ENCODE measurements around the gene CLK1. TPM values are rescaled to one million over a fixed set of nuclear protein-coding genes. Genes with fewer than 3 reads are reported as not detected.

The CLK1 gene
- total and polyA plus RNA-seq, 2 of the 13 experiments (the other 11 are each of a cell fraction or from before 2014, with no cell fraction given), result 66.6 to 101 TPM

DNA sequence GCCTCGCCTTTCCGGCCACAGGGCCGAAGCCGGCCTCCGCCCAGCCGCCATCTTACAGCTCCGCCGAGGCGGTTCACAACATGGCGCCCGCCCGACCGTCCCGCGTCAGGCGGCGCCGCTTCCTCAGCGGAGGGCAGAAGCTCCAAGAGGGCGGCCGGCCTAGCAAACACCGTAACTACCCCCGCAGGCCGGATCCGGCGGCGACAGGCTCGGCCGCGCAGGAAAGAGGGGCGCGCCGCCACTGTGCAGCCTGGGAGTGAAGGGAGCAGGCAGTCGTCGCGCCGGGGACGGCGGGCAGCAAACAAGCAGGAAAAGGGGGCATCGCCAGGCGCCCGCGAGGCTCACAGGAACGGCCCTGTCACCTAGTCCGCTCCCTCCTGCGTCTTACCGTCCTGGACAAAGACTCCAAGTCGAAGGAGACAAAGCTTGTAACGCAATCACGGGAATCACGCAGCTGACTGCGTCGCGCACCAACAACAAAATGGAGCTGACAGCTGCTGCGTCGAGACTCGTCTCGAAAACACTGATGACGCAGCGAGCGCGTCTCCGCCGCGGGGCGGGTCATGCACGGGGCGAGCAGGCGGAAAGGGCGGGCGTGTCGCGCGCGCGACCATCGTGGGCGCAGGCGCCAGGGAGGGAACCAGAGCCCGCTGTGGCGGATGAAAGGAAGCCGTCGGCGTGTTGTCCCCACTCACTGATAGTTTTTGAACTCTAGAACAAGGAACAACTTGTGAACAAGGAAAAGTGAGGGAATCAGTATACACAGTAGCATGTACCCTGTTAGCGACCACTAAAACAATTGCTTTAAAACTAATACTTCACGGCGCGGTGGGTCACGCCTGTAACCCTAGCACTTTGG, at the start of gene CLK1 (continued):
- TF ChIP-seq SUZ12 (IDR thresholded peaks at IDR 0.05; ENCODE audit: low read depth, low read length) (no peak), ZNF432 (CRISPR knock-in tag; IDR thresholded peaks at IDR 0.05; ENCODE audit: borderline replicate concordance) (0 out of 2 replicates have a peak, but pooled peaks have one; percentile 74), MBD4 (IDR thresholded peaks at IDR 0.05; ENCODE audit: borderline replicate concordance, low read length) (no peak), ZSCAN25 (CRISPR knock-in tag; IDR thresholded peaks at IDR 0.05) (peak; percentile 72), ZFP90 (CRISPR knock-in tag; IDR thresholded peaks at IDR 0.05; ENCODE audit: borderline replicate concordance) (peak; percentile 99), SMC3 (IDR thresholded peaks at IDR 0.05; ENCODE audit: low read length) (no peak), ZKSCAN5 (CRISPR knock-in tag; IDR thresholded peaks at IDR 0.05) (no peak), ZNF720 (CRISPR knock-in tag; IDR thresholded peaks at IDR 0.05) (peak; percentile 86; the same call in 1 of the 2 replicates), JARID2 (CRISPR knock-in tag; IDR thresholded peaks at IDR 0.05; ENCODE audit: insufficient replicate concordance) (no peak), ZNF552 (CRISPR knock-in tag; IDR thresholded peaks at IDR 0.05; ENCODE audit: borderline replicate concordance) (peak; percentile 91; the same call in 1 of the 2 replicates), PHB2 (IDR thresholded peaks at IDR 0.05; ENCODE audit: partially characterized antibody) (no peak), ARNT (IDR thresholded peaks at IDR 0.05) (no peak), SALL2 (CRISPR knock-in tag; IDR thresholded peaks at IDR 0.05) (peak; percentile 99), ZFP82 (CRISPR knock-in tag; IDR thresholded peaks at IDR 0.05; ENCODE audit: borderline replicate concordance) (peak; percentile 90; the same call in 1 of the 2 replicates), STAG1 (CRISPR knock-in tag; IDR thresholded peaks at IDR 0.05) (peak; percentile 10; the same call in 1 of the 2 replicates), ZNF883 (CRISPR knock-in tag; IDR thresholded peaks at IDR 0.05; ENCODE audit: not compliant biosample characterization) (peak; percentile 98), ATF1 (CRISPR knock-in tag; IDR thresholded peaks at IDR 0.05) (peak; percentile 91), RFXAP (CRISPR knock-in tag; IDR thresholded peaks at IDR 0.05; ENCODE audit: borderline replicate concordance) (peak; percentile 97)
- TF ChIP-seq, protein P1, sequence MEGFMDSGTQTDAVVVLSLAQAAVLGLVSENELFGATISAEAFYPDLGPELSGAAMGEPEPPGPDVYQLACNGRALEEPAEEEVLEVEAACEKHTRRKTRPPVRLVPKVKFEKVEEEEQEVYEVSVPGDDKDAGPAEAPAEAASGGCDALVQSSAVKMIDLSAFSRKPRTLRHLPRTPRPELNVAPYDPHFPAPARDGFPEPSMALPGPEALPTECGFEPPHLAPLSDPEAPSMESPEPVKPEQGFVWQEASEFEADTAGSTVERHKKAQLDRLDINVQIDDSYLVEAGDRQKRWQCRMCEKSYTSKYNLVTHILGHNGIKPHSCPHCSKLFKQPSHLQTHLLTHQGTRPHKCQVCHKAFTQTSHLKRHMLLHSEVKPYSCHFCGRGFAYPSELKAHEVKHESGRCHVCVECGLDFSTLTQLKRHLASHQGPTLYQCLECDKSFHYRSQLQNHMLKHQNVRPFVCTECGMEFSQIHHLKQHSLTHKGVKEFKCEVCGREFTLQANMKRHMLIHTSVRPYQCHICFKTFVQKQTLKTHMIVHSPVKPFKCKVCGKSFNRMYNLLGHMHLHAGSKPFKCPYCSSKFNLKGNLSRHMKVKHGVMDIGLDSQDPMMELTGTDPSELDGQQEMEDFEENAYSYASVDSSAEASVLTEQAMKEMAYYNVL (CRISPR knock-in tag; IDR thresholded peaks at IDR 0.05; ENCODE audit: borderline replicate concordance), result peak; percentile 83
- TF ChIP-seq, protein P2, sequence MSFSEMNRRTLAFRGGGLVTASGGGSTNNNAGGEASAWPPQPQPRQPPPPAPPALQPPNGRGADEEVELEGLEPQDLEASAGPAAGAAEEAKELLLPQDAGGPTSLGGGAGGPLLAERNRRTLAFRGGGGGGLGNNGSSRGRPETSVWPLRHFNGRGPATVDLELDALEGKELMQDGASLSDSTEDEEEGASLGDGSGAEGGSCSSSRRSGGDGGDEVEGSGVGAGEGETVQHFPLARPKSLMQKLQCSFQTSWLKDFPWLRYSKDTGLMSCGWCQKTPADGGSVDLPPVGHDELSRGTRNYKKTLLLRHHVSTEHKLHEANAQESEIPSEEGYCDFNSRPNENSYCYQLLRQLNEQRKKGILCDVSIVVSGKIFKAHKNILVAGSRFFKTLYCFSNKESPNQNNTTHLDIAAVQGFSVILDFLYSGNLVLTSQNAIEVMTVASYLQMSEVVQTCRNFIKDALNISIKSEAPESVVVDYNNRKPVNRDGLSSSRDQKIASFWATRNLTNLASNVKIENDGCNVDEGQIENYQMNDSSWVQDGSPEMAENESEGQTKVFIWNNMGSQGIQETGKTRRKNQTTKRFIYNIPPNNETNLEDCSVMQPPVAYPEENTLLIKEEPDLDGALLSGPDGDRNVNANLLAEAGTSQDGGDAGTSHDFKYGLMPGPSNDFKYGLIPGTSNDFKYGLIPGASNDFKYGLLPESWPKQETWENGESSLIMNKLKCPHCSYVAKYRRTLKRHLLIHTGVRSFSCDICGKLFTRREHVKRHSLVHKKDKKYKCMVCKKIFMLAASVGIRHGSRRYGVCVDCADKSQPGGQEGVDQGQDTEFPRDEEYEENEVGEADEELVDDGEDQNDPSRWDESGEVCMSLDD (CRISPR knock-in tag; IDR thresholded peaks at IDR 0.05; ENCODE audit: borderline replicate concordance), result peak; percentile 73
- TF ChIP-seq, protein P3, sequence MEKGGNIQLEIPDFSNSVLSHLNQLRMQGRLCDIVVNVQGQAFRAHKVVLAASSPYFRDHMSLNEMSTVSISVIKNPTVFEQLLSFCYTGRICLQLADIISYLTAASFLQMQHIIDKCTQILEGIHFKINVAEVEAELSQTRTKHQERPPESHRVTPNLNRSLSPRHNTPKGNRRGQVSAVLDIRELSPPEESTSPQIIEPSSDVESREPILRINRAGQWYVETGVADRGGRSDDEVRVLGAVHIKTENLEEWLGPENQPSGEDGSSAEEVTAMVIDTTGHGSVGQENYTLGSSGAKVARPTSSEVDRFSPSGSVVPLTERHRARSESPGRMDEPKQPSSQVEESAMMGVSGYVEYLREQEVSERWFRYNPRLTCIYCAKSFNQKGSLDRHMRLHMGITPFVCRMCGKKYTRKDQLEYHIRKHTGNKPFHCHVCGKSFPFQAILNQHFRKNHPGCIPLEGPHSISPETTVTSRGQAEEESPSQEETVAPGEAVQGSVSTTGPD (CRISPR knock-in tag; IDR thresholded peaks at IDR 0.05), result no peak
- TF ChIP-seq, protein P4, sequence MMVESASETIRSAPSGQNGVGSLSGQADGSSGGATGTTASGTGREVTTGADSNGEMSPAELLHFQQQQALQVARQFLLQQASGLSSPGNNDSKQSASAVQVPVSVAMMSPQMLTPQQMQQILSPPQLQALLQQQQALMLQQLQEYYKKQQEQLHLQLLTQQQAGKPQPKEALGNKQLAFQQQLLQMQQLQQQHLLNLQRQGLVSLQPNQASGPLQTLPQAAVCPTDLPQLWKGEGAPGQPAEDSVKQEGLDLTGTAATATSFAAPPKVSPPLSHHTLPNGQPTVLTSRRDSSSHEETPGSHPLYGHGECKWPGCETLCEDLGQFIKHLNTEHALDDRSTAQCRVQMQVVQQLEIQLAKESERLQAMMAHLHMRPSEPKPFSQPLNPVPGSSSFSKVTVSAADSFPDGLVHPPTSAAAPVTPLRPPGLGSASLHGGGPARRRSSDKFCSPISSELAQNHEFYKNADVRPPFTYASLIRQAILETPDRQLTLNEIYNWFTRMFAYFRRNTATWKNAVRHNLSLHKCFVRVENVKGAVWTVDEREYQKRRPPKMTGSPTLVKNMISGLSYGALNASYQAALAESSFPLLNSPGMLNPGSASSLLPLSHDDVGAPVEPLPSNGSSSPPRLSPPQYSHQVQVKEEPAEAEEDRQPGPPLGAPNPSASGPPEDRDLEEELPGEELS (CRISPR knock-in tag; IDR thresholded peaks at IDR 0.05), result peak; percentile 88
